ENCODE data around the gene FETUB. TPM values are rescaled to one million over a fixed set of nuclear protein-coding genes. Genes with fewer than 3 reads are reported as not detected.
"Not testable (repeated sequence)": the region's sequence is repeated elsewhere in the genome, so short reads cannot be mapped to it uniquely, and the experiment has no call there.

FETUB gene
- polyA plus RNA-seq, 3 donors: 0.09 to 0.92 (median 0.31) TPM

DNA sequence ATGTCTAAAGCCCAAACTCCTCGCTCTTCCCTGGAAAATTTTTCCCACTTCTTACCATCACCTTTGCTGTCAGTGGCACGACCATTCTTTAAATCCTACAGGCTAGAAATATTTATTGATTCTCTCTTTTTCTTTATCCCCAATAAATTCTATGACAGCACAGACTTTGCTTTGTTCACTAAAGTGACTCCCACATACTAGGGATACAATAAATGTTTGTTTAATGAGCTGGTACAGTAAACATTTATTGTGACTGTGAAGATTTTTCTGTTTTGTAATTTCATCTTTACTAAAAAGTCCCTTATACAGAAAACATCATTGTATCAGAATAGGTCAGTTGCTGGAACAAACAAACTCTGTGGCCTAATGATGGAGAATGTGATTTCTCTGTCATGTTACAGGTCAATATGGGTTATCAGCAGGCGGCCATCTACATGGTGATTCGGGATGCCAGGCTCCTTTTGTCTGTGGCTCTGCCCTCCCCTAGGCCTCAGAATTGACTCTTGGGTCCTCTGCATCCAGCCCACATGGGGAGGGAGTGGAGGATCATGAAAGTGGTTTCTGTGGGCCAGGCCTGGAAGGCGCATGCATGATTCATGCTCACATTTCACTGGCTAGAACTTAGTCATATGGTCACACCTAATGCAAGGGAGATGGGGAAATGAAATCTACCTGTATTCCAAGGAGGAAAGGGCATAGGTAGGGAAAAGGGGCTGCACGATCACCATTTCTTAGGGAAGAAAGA lies 54.3 kb downstream of the FETUB start:
- DNase-seq (ENCODE audit: extremely low read depth in 1 of 11, low read depth in 9 of 11, low spot score in 4 of 11): no peak

DNA sequence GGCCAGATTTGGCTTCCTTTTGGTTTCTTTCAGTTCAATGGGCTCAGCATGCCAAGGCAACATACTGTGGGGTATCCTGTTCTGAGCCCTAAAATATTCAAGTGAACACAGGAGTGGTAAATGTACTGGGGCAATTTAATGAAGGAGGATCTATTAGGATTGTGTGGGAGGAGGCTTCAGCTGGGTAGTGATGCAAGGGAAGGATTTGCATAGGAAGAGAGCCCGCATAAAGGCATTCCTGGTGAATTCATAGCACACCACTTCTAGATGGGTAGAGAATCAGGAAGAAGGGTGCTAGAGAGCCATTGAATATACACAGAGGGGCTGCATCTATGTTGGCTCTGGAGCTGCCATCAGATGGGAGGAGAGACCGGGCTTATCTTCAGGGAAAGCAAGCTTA lies 56.3 kb downstream of the FETUB start:
- DNase-seq (ENCODE audit: extremely low read depth in 1 of 11, low read depth in 9 of 11, low spot score in 4 of 11): no peak

DNA sequence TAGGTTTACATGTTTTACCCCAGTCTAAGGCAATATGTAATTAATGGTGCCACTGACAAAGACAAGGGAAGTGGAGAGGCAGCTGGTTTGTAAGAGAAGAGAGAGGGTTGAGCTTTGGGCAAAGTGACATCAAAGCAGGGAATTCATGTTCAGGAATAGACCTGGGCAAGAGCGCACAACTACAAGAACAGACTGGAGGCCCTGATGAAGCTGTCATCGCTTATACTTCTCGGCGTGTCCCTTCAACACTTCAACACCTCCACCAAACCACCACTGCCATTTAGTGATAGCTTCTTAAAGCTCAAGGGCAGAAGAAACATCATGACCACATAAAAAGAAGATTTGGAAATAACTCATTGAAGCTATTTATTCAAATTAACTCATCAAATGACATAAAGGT lies 57.3 kb downstream of the FETUB start:
- DNase-seq (ENCODE audit: extremely low read depth in 1 of 11, low read depth in 9 of 11, low spot score in 4 of 11): no peak

DNA sequence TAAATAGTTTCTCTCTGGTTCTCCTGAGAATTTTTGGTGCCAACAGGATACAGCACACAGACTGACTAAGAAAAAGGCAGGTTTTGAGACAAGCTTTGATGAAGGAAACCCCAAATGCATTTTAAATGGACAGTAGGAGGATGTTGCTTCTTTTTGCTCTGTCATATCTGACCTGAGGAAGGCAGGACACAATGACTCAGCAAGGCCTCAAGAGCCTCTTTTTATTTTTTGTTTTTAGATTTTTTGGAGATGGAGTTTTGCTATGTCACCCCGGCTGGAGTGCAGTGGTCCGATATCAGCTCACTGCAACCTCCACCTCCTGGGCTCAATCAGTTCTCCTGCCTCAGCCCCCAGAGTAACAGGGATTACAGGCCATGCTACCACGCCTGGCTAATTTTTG lies 60.1 kb downstream of the FETUB start:
- DNase-seq (ENCODE audit: extremely low read depth in 1 of 11, low read depth in 9 of 11, low spot score in 4 of 11): no peak

DNA sequence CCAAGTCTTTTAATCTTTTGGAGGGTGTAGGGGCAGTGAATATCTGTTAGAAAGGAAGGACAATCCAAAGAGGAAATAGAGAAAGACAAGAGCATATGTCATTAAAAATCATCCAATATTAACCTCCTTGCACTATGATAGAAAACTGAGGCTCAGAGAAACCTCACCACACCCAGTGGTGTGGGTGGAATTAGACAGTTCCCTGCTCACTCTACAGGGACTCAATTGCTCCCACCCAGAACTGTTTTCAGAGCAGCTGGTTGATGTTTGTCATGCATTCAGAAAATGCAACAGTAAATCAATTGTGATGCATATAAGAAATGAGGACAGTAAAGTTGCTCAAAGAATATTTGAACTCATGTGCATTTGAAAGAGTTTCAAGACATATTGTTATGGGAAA lies 62.3 kb downstream of the FETUB start:
- DNase-seq (ENCODE audit: extremely low read depth in 1 of 11, low read depth in 9 of 11, low spot score in 4 of 11): not testable (repeated sequence)

Other genes starting within 250 kb of the FETUB start
- gene CRYGS, start 96.0 kb upstream of the FETUB start, polyA plus RNA-seq (ENCODE audit: insufficient read length in 3 of 3): 10 to 100 TPM in 1 of 3 donors, 1 to 10 TPM in 2; 4.9 to 11.2 (median 5.2) TPM
- gene TBCCD1, start 73.1 kb upstream of the FETUB start, polyA plus RNA-seq (ENCODE audit: insufficient read length in 3 of 3): 10 to 100 TPM; 18.9 to 23.5 (median 21.1) TPM
- 10 to 100 TPM; 70.0 to 73.5 (median 70.2) TPM for gene DNAJB11, start 69.7 kb upstream of the FETUB start, polyA plus RNA-seq (ENCODE audit: insufficient read length in 3 of 3)
- gene AHSG, start 27.3 kb upstream of the FETUB start, polyA plus RNA-seq (ENCODE audit: insufficient read length in 3 of 3): 1 to 10 TPM in 1 of 3 donors, under 1 TPM in 2; 0.33 to 2.2 (median 0.50) TPM
- 1 to 10 TPM; 1.8 to 2.9 (median 2.2) TPM for gene HRG, start 25.6 kb downstream of the FETUB start, polyA plus RNA-seq (ENCODE audit: insufficient read length in 3 of 3)
- 100 to 1,000 TPM in 2 of 3 donors, 10 to 100 TPM in 1; 74.3 to 179 (median 125) TPM for gene KNG1, start 77.0 kb downstream of the FETUB start, polyA plus RNA-seq (ENCODE audit: insufficient read length in 3 of 3)
- 100 to 1,000 TPM; 781 to 936 (median 815) TPM for gene EIF4A2, start 143.2 kb downstream of the FETUB start, polyA plus RNA-seq (ENCODE audit: insufficient read length in 3 of 3)
- 10 to 100 TPM; 45.6 to 65.0 (median 46.3) TPM for gene RFC4, start 166.1 kb downstream of the FETUB start, polyA plus RNA-seq (ENCODE audit: insufficient read length in 3 of 3)
- under 1 TPM in 2 of 3 donors, not detected in 1; 0.01 to 0.08 TPM for gene ADIPOQ, start 202.3 kb downstream of the FETUB start, polyA plus RNA-seq (ENCODE audit: insufficient read length in 3 of 3)